ENCODE results near the gene FHIT.

DNA sequence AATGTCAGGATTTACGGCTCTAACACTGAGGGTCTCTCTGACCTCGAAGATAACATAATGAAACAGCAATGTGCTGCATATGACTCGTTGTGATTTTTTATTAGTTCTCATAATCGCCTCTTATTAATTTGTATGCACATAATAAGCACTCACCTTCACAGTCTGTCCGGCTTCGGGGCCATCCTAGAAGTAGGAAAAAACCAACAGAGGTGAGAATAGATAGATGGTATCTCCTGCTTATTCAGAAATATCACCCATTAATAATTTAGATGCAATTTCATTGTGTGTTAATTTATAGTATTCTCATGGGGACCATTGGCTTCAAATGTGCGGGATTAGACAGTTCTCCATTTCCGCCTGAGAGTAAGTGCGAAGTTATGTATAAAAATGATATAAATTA is 1240.0 kb downstream of the FHIT start:
- TF ChIP-seq, protein P1, sequence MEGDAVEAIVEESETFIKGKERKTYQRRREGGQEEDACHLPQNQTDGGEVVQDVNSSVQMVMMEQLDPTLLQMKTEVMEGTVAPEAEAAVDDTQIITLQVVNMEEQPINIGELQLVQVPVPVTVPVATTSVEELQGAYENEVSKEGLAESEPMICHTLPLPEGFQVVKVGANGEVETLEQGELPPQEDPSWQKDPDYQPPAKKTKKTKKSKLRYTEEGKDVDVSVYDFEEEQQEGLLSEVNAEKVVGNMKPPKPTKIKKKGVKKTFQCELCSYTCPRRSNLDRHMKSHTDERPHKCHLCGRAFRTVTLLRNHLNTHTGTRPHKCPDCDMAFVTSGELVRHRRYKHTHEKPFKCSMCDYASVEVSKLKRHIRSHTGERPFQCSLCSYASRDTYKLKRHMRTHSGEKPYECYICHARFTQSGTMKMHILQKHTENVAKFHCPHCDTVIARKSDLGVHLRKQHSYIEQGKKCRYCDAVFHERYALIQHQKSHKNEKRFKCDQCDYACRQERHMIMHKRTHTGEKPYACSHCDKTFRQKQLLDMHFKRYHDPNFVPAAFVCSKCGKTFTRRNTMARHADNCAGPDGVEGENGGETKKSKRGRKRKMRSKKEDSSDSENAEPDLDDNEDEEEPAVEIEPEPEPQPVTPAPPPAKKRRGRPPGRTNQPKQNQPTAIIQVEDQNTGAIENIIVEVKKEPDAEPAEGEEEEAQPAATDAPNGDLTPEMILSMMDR (IDR thresholded peaks at IDR 0.05) = no peak
- no peak for TF ChIP-seq POLR2A (IDR thresholded peaks at IDR 0.05)
